Natural killer cell treated with Interleukin-12 subunit alpha and Interleukin-12 subunit beta and Interleukin-15 and Interleukin-18, amount 100 ng/mL, for 72 hours (primary cell): ENCODE measurements around the gene DHODH. TPM values are rescaled to one million over a fixed set of nuclear protein-coding genes. Genes with fewer than 3 reads are reported as not detected.

Source experiments
- ATAC-seq, 2 donors: fragments of 150-1000 bp; cut with Tn5 transposase in 1 of 2; sonication (Bioruptor Pico), chemical (Tn5 transposase) in 1 of 2; 2 replicates each; pipeline ENCODE4 v1.10.0; 2021
- DNase-seq: peaks from one replicate; pipeline ENCODE4 v3.0.0; 2022; ENCODE audit warnings: low spot score
- H3K27ac Mint-ChIP-seq, 2 donors: 1 replicate in 1 of 2; 2 replicates in 1 of 2; pipeline ENCODE4 v1.8.0; 2022; ENCODE audit warnings: mixed read lengths in 2 of 2, mild to moderate bottlenecking in 1 of 2, moderate library complexity in 1 of 2
- H3K27me3 Mint-ChIP-seq, 2 donors: 1 replicate in 1 of 2; 2 replicates in 1 of 2; pipeline ENCODE4 v1.8.0; 2022; ENCODE audit warnings: mixed read lengths in 2 of 2
- H3K36me3 Mint-ChIP-seq: one replicate; pipeline ENCODE4 v1.8.0; 2022; ENCODE audit warnings: mixed read lengths
- H3K4me1 Mint-ChIP-seq, 2 donors: 1 replicate in 1 of 2; 2 replicates in 1 of 2; pipeline ENCODE4 v1.8.0; 2022; ENCODE audit warnings: low read depth in 2 of 2, mixed read lengths in 2 of 2, mild to moderate bottlenecking in 1 of 2
- H3K4me3 Mint-ChIP-seq: one replicate; pipeline ENCODE4 v1.8.0; 2022; ENCODE audit warnings: mixed read lengths
- H3K9me3 Mint-ChIP-seq: 2 replicates; pipeline ENCODE4 v1.8.0; 2022; ENCODE audit warnings: mixed read lengths
- total RNA-seq, 2 donors: library from RNA; stranded (reverse); gene quantifications; one replicate each; pipeline ENCODE4 v1.2.3, GENCODE V29; 2022

Gene DHODH
- total RNA-seq, result 10 to 100 TPM; 14.8 to 28.7 TPM

DNA sequence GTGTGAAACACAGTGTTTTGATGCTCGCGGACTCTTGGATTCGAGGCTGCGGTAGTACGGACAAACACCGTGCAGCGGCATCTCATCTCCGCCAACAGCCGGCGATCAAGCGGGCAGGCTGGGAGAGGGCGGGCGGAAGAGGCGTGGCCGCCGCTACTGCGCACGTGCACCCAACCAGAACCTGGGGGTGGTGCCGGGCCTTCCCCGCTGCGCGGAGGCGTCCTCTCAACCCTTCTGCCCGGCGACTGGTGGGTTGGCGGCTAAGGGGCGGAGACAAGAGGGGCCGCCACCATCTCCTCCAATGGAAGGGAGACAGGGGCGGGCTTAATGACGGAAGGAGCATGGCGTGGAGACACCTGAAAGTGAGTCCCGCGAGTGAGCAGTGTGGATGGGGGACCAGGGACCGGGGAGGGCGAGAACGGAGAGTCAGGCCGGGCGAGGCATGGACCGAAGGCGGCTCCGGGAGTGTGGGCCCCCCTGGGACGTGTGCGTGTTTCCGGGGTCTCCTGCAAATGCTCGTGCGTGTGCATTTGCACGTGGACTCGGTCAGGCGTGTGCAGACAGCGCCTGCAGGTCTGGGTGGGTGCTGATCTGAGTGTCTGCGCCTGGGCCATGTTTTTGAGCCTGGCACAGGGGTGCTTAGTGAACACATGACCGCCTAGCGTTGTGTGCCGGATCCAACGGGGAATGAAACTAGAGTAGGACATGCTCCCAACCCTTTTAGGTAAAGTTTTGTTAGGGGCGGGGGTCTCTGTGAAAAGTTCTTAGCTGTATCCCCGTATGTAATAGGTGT is at the start of gene DHODH:
Gene DHODH, plus strand, starts transcription at position 321 of the 793 bp plus-strand sequence. Its CDS starts 21 bp downstream, at position 342.
- peaks cover 2 to 6% of the 10 kb centered on the region in 2 donors for H3K27me3 Mint-ChIP-seq
- no peaks in the 10 kb centered on the region for H3K9me3 Mint-ChIP-seq
- peaks cover 9 to 16% of the 10 kb centered on the region in 2 donors for H3K4me1 Mint-ChIP-seq
- ATAC-seq, result peak; percentile 100
- peak; percentile 99 for DNase-seq
- H3K27ac Mint-ChIP-seq, result peak within 1 kb of the TSS; percentile 80 to 85
- H3K4me3 Mint-ChIP-seq, result peak within 1 kb of the TSS; percentile 99
- H3K36me3 Mint-ChIP-seq, result peaks cover 6% of the 10 kb centered on the region

- peak; percentile 82 for DNase-seq
- ATAC-seq, result peak; percentile 75 to 81
- Mint-ChIP-seq H3K9me3 (no peaks in the 10 kb centered on the region), H3K4me1 (peaks cover 3 to 10% of the 10 kb centered on the region in 2 donors), H3K27me3 (peaks cover 0 to 7% of the 10 kb centered on the region in 2 donors), H3K27ac (no peak overlapping the region), H3K36me3 (no peaks in the 10 kb centered on the region), H3K4me3 (no peak overlapping the region)
These were observed 47.2 kb upstream of the DHODH start for GRCh38 chr16:71961066-71962039.

- peaks cover 0 to 7% of the 10 kb centered on the region in 2 donors for H3K27me3 Mint-ChIP-seq
- no peaks in the 10 kb centered on the region for H3K36me3 Mint-ChIP-seq
- no peak overlapping the region for H3K27ac Mint-ChIP-seq
- no peaks in the 10 kb centered on the region for H3K9me3 Mint-ChIP-seq
- H3K4me1 Mint-ChIP-seq, result no peaks in the 10 kb centered on the region
- DNase-seq (no peak), ATAC-seq (no peak)
- H3K4me3 Mint-ChIP-seq, result no peak overlapping the region
These were observed 45.2 kb upstream of the DHODH start for GRCh38 chr16:71963125-71963875.

- Mint-ChIP-seq H3K9me3 (no peaks in the 10 kb centered on the region), H3K4me1 (no peaks in the 10 kb centered on the region), H3K27me3 (peaks cover 0 to 4% of the 10 kb centered on the region in 2 donors), H3K4me3 (no peak overlapping the region), H3K27ac (no peak overlapping the region), H3K36me3 (no peaks in the 10 kb centered on the region)
- DNase-seq (no peak), ATAC-seq (no peak)
These were observed 43.3 kb upstream of the DHODH start for GRCh38 chr16:71965223-71965622.

DNA sequence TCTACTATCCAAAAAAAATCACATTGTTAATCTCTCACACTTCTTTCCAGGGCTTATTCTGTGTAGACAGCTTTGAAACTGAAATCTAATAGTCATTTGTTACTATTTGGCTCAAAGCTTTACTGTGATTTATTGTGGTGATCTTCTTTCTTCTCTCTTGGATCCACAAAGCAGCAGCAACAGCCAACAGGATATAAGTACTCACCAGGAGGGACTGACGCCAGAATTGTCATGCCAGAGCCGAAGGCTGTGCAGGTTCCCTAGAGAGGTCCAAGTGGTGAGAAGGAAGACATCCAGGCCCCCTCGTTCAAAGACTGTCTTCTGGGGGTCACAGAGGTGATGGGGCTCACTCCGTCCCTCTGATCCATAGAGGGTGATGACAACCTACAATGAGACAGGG is 41.6 kb upstream of the DHODH start:
- no peaks in the 10 kb centered on the region for H3K27me3 Mint-ChIP-seq
- H3K36me3 Mint-ChIP-seq, result no peaks in the 10 kb centered on the region
- H3K4me1 Mint-ChIP-seq, result no peaks in the 10 kb centered on the region
- no peak overlapping the region for H3K4me3 Mint-ChIP-seq
- H3K9me3 Mint-ChIP-seq, result no peaks in the 10 kb centered on the region
- DNase-seq (no peak), ATAC-seq (no peak)
- no peak overlapping the region for H3K27ac Mint-ChIP-seq

DNA sequence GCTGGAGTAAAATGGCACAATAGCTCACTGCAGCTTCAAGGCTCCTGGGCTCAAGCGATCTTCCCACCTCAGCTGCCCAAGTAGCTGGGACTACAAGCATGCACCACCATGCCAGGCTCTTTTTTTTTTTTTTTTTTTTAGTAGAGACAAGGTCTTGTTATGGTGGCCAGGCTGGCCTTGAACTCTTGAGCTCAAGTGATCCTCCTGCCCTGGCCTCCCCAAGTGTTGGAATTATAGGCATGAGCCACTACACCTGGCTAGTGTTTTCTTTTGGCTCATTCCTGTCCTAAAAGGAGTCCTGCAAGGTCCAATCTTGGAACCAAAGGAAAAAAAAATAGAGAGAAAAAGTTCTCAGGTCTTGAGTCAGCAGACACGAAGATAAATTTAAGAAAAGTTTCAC is 39.2 kb upstream of the DHODH start:
- DNase-seq, result no peak
- no peak for ATAC-seq
- Mint-ChIP-seq H3K9me3 (no peaks in the 10 kb centered on the region), H3K27me3 (no peaks in the 10 kb centered on the region), H3K4me1 (no peaks in the 10 kb centered on the region), H3K36me3 (no peaks in the 10 kb centered on the region), H3K4me3 (no peak overlapping the region), H3K27ac (no peak overlapping the region)

GRCh38 chr16:71971571-71971970 is 37.0 kb upstream of the DHODH start:
- Mint-ChIP-seq H3K4me3 (no peak overlapping the region), H3K36me3 (no peaks in the 10 kb centered on the region), H3K4me1 (no peaks in the 10 kb centered on the region), H3K9me3 (no peaks in the 10 kb centered on the region), H3K27me3 (no peaks in the 10 kb centered on the region), H3K27ac (no peak overlapping the region)
- no peak for ATAC-seq
- DNase-seq, result no peak

GRCh38 chr16:71972356-71972755 is 36.2 kb upstream of the DHODH start:
- ATAC-seq (no peak), DNase-seq (no peak)
- no peaks in the 10 kb centered on the region for H3K9me3 Mint-ChIP-seq
- no peaks in the 10 kb centered on the region for H3K27me3 Mint-ChIP-seq
- no peaks in the 10 kb centered on the region for H3K4me1 Mint-ChIP-seq
- H3K4me3 Mint-ChIP-seq, result no peak overlapping the region
- no peaks in the 10 kb centered on the region for H3K36me3 Mint-ChIP-seq
- no peak overlapping the region for H3K27ac Mint-ChIP-seq

GRCh38 chr16:71973001-71973400 is 35.5 kb upstream of the DHODH start:
- Mint-ChIP-seq H3K4me3 (no peak overlapping the region), H3K9me3 (no peaks in the 10 kb centered on the region)

GRCh38 chr16:71974068-71974818 is 34.3 kb upstream of the DHODH start:
- H3K4me3 Mint-ChIP-seq, result no peak overlapping the region
- no peak overlapping the region for H3K27ac Mint-ChIP-seq
- no peaks in the 10 kb centered on the region for H3K9me3 Mint-ChIP-seq
- no peaks in the 10 kb centered on the region for H3K4me1 Mint-ChIP-seq
- DNase-seq (no peak), ATAC-seq (peak in 1 of 2 donors; percentile 28)
- peaks cover under 1 to 2% of the 10 kb centered on the region in 2 donors for H3K27me3 Mint-ChIP-seq
- H3K36me3 Mint-ChIP-seq, result no peaks in the 10 kb centered on the region

More at GRCh38 chr16:71973001-71973400, 35.5 kb upstream of the DHODH start:
- no peak overlapping the region for H3K27ac Mint-ChIP-seq
- H3K4me1 Mint-ChIP-seq, result no peaks in the 10 kb centered on the region
- DNase-seq (no peak), ATAC-seq (no peak)
- peaks cover 0 to under 1% of the 10 kb centered on the region in 2 donors for H3K27me3 Mint-ChIP-seq
- H3K36me3 Mint-ChIP-seq, result no peaks in the 10 kb centered on the region

GRCh38 chr16:71985262-71985974 is 23.1 kb upstream of the DHODH start:
- no peak for DNase-seq
- Mint-ChIP-seq H3K36me3 (no peaks in the 10 kb centered on the region), H3K4me1 (no peaks in the 10 kb centered on the region), H3K4me3 (no peak overlapping the region), H3K9me3 (no peaks in the 10 kb centered on the region), H3K27me3 (peaks cover 14 to 22% of the 10 kb centered on the region in 2 donors), H3K27ac (no peak overlapping the region)
- ATAC-seq, result no peak

GRCh38 chr16:71986131-71986530 is 22.4 kb upstream of the DHODH start:
- no peaks in the 10 kb centered on the region for H3K36me3 Mint-ChIP-seq
- no peak for ATAC-seq
- H3K9me3 Mint-ChIP-seq, result no peaks in the 10 kb centered on the region
- no peak for DNase-seq
- peaks cover 11 to 29% of the 10 kb centered on the region in 2 donors for H3K27me3 Mint-ChIP-seq
- H3K27ac Mint-ChIP-seq, result no peak overlapping the region
- H3K4me1 Mint-ChIP-seq, result no peaks in the 10 kb centered on the region
- H3K4me3 Mint-ChIP-seq, result no peak overlapping the region
